ENCODE results near the gene SH3BGRL.
"Not testable (repeated sequence)": the region's sequence is repeated elsewhere in the genome, so short reads cannot be mapped to it uniquely, and the experiment has no call there.

Gene SH3BGRL

GRCh38 chrX:81259714-81260395 lies 58.0 kb downstream of the SH3BGRL start:
- no peak for DNase-seq

GRCh38 chrX:81261576-81261975 lies 59.7 kb downstream of the SH3BGRL start:
- no peak for DNase-seq

GRCh38 chrX:81263059-81263458 lies 61.2 kb downstream of the SH3BGRL start:
- DNase-seq = no peak

- DNase-seq = no peak
These were observed 76.7 kb downstream of the SH3BGRL start for GRCh38 chrX:81278616-81279015.

GRCh38 chrX:81280148-81280547 lies 78.2 kb downstream of the SH3BGRL start:
- no peak for DNase-seq

- DNase-seq = no peak
These were observed 84.2 kb downstream of the SH3BGRL start for GRCh38 chrX:81286075-81286474.

GRCh38 chrX:81286608-81287007 lies 84.7 kb downstream of the SH3BGRL start:
- no peak for DNase-seq

- no peak for DNase-seq
These were observed 90.1 kb downstream of the SH3BGRL start for GRCh38 chrX:81291996-81292395.

- no peak for DNase-seq
These were observed 92.2 kb downstream of the SH3BGRL start for GRCh38 chrX:81294101-81294500.

GRCh38 chrX:81301877-81302276 lies 100.0 kb downstream of the SH3BGRL start:
- no peak for DNase-seq

GRCh38 chrX:81304563-81304962 lies 102.7 kb downstream of the SH3BGRL start:
- DNase-seq = no peak

- DNase-seq = no peak
These were observed 103.3 kb downstream of the SH3BGRL start for GRCh38 chrX:81305240-81305639.

GRCh38 chrX:81308086-81308829 lies 106.4 kb downstream of the SH3BGRL start:
- no peak for DNase-seq

GRCh38 chrX:81316163-81316562 lies 114.3 kb downstream of the SH3BGRL start:
- DNase-seq = no peak

- not testable (repeated sequence) for DNase-seq
These were observed 129.8 kb downstream of the SH3BGRL start for GRCh38 chrX:81331653-81332052.

GRCh38 chrX:81336455-81337152 lies 134.7 kb downstream of the SH3BGRL start:
- no peak for DNase-seq

- no peak for DNase-seq
These were observed 135.9 kb downstream of the SH3BGRL start for GRCh38 chrX:81337805-81338204.

GRCh38 chrX:81338924-81339323 lies 137.0 kb downstream of the SH3BGRL start:
- no peak for DNase-seq

GRCh38 chrX:81345296-81345695 lies 143.4 kb downstream of the SH3BGRL start:
- not testable (repeated sequence) for DNase-seq

Data from activated CD4-positive, alpha-beta T cell treated with anti-CD3 and anti-CD28 coated beads for 4 hours (primary cell).